Progenitor cell of endocrine pancreas (in vitro differentiated cells): ENCODE data around the gene MEIG1. TPM values are rescaled to one million over a fixed set of nuclear protein-coding genes. Genes with fewer than 3 reads are reported as not detected.

Experiments used
- DNase-seq: peaks from one replicate; pipeline ENCODE4 v3.0.0; 2021; ENCODE audit warnings: low spot score; ENCODE audit not compliant: unreplicated experiment
- H3K27ac Mint-ChIP-seq: 2 replicates; pipeline ENCODE4 v1.8.0; 2021; ENCODE audit warnings: mild to moderate bottlenecking, moderate library complexity, mixed read lengths
- H3K27me3 Mint-ChIP-seq: 2 replicates; pipeline ENCODE4 v1.8.0; 2021; ENCODE audit warnings: mixed read lengths
- H3K36me3 Mint-ChIP-seq: 2 replicates; pipeline ENCODE4 v1.8.0; 2022; ENCODE audit warnings: mixed read lengths; ENCODE audit not compliant: insufficient read depth
- H3K4me1 Mint-ChIP-seq: 2 replicates; pipeline ENCODE4 v1.8.0; 2021; ENCODE audit warnings: low read depth, mixed read lengths
- H3K4me3 Mint-ChIP-seq: 2 replicates; pipeline ENCODE4 v1.8.0; 2021; ENCODE audit warnings: low read depth, mild to moderate bottlenecking, moderate library complexity, mixed read lengths
- H3K9me3 Mint-ChIP-seq: 2 replicates; pipeline ENCODE4 v1.8.0; 2021; ENCODE audit warnings: low read depth, mixed read lengths
- CTCF ChIP-seq: fragments of 200-600 bp; sonication (generic); IDR thresholded peaks from one replicate; pipeline ENCODE4 v1.5.0; 2021; ENCODE audit warnings: antibody characterized with exemption, mild to moderate bottlenecking; ENCODE audit not compliant: unreplicated experiment
- total RNA-seq: library from RNA; stranded (reverse); gene quantifications from 2 replicates; pipeline ENCODE4 v1.2.1, GENCODE V29; 2021

MEIG1 gene
- total RNA-seq, 1 donor from 2014 or later = 1.6 TPM

- Mint-ChIP-seq H3K27ac (no peak overlapping the region), H3K9me3 (no peaks in the 10 kb centered on the region), H3K4me1 (no peaks in the 10 kb centered on the region), H3K4me3 (no peak overlapping the region), H3K27me3 (no peaks in the 10 kb centered on the region), H3K36me3 (peaks cover 11% of the 10 kb centered on the region)
- no peak for DNase-seq
- TF ChIP-seq CTCF = no peak
Observed at GRCh38 chr10:14947268-14947667, 11.9 kb upstream of the MEIG1 start.

- H3K36me3 Mint-ChIP-seq = peaks cover 8% of the 10 kb centered on the region
- TF ChIP-seq CTCF = no peak
- no peaks in the 10 kb centered on the region for H3K27me3 Mint-ChIP-seq
- no peak for DNase-seq
- peak overlapping the region; percentile 2 for H3K27ac Mint-ChIP-seq
- no peak overlapping the region for H3K4me3 Mint-ChIP-seq
- H3K9me3 Mint-ChIP-seq = no peaks in the 10 kb centered on the region
- H3K4me1 Mint-ChIP-seq = peaks cover 10% of the 10 kb centered on the region
Observed at GRCh38 chr10:14949291-14949690, 9.9 kb upstream of the MEIG1 start.

GRCh38 chr10:14952851-14953423 lies 6.3 kb upstream of the MEIG1 start:
- TF ChIP-seq CTCF = no peak
- DNase-seq = no peak
- H3K36me3 Mint-ChIP-seq = no peaks in the 10 kb centered on the region

GRCh38 chr10:14953424-14954000 lies 5.7 kb upstream of the MEIG1 start:
- Mint-ChIP-seq H3K27ac (peak overlapping the region; percentile 94), H3K4me3 (peak overlapping the region; percentile 91), H3K4me1 (peaks cover 13% of the 10 kb centered on the region), H3K27me3 (no peaks in the 10 kb centered on the region), H3K36me3 (no peaks in the 10 kb centered on the region), H3K9me3 (no peaks in the 10 kb centered on the region)
- DNase-seq = no peak
- TF ChIP-seq CTCF = peak; percentile 22

More at GRCh38 chr10:14952851-14953423, 6.3 kb upstream of the MEIG1 start:
- Mint-ChIP-seq H3K9me3 (no peaks in the 10 kb centered on the region), H3K27me3 (no peaks in the 10 kb centered on the region), H3K4me1 (peaks cover 13% of the 10 kb centered on the region), H3K4me3 (peak overlapping the region; percentile 91), H3K27ac (peak overlapping the region; percentile 94)

GRCh38 chr10:14954001-14954770 lies 5.0 kb upstream of the MEIG1 start, which contains the start of gene DCLRE1C:
DCLRE1C (minus strand) TSS chr10:14954096; CDS start chr10:14954010, 86 bp downstream.
- peak within 1 kb of the TSS; percentile 91 for H3K4me3 Mint-ChIP-seq
- peak; percentile 77 for DNase-seq
- no peak for TF ChIP-seq CTCF
- no peaks in the 10 kb centered on the region for H3K9me3 Mint-ChIP-seq
- no peaks in the 10 kb centered on the region for H3K27me3 Mint-ChIP-seq
- H3K36me3 Mint-ChIP-seq = no peaks in the 10 kb centered on the region
- H3K4me1 Mint-ChIP-seq = peaks cover 15% of the 10 kb centered on the region
- peak within 1 kb of the TSS; percentile 94 for H3K27ac Mint-ChIP-seq
